IMR-90 (cell line): ENCODE data around the gene WBP1L.

Experiments used
- BHLHE40 ChIP-seq: fragments of 150-350 bp; IDR thresholded peaks from 2 replicates; pipeline ENCODE4 v1.6.1; 2016; ENCODE audit warnings: mild to moderate bottlenecking, low read depth, low read length
- CEBPB ChIP-seq: IDR thresholded peaks from 2 replicates; pipeline ENCODE4 v1.6.1; 2012; ENCODE audit warnings: low read depth, low read length, improper control_type of control experiment
- CTCF ChIP-seq: conservative IDR thresholded peaks from 2 replicates; pipeline ENCODE4 v1.5.1; 2012; ENCODE audit warnings: mild to moderate bottlenecking, low read depth, low read length, improper control_type of control experiment
- MXI1 ChIP-seq: IDR thresholded peaks from 2 replicates; pipeline ENCODE4 v1.6.1; 2012; ENCODE audit warnings: low read depth, mild to moderate bottlenecking, low read length, moderate library complexity, borderline replicate concordance
- NFE2L2 ChIP-seq: fragments of 150-350 bp; IDR thresholded peaks from 2 replicates; pipeline ENCODE4 v1.6.1; 2016; ENCODE audit warnings: low read depth, mild to moderate bottlenecking, low read length
- POLR2A ChIP-seq: IDR thresholded peaks from 2 replicates; pipeline ENCODE4 v1.6.1; 2012; ENCODE audit warnings: mild to moderate bottlenecking, low read depth, low read length
- SMC3 ChIP-seq: fragments of 150-350 bp; IDR thresholded peaks from 2 replicates; pipeline ENCODE4 v1.6.1; 2016; ENCODE audit warnings: low read depth, mild to moderate bottlenecking, antibody characterized with exemption, low read length, moderate library complexity
- USF2 ChIP-seq: fragments of 150-350 bp; IDR thresholded peaks from 2 replicates; pipeline ENCODE4 v1.6.1; 2017; ENCODE audit warnings: mild to moderate bottlenecking, antibody characterized with exemption, low read length, low read depth

GRCh38 chr10:102735065-102735562, 8.6 kb upstream of the WBP1L start:
- TF ChIP-seq POLR2A (no peak), CTCF (no peak), NFE2L2 (no peak), BHLHE40 (no peak), SMC3 (no peak), USF2 (no peak), MXI1 (no peak), CEBPB (no peak)
